Esophagus squamous epithelium (tissue), 4 donors: ENCODE measurements around the gene DDX55.

Experiments
- POLR2A ChIP-seq, 4 donors: fragments of 450-650 bp; IDR thresholded peaks; one replicate each; pipeline ENCODE4 v1.6.1; 2017; ENCODE audit warnings: antibody characterized with exemption in 4 of 4, mild to moderate bottlenecking in 4 of 4, moderate library complexity in 3 of 4
- TF ChIP-seq, protein P1 (sequence below), 6 experiments: fragments of 450-650 bp in 4 of 6; fragments of 200-600 bp in 2 of 6; sonication (generic) in 2 of 6; IDR thresholded peaks; one replicate each; pipeline ENCODE4 v1.5.1; 2016 to 2019; ENCODE audit warnings: antibody characterized with exemption in 6 of 6, mild to moderate bottlenecking in 4 of 6, moderate library complexity in 4 of 6

DNA sequence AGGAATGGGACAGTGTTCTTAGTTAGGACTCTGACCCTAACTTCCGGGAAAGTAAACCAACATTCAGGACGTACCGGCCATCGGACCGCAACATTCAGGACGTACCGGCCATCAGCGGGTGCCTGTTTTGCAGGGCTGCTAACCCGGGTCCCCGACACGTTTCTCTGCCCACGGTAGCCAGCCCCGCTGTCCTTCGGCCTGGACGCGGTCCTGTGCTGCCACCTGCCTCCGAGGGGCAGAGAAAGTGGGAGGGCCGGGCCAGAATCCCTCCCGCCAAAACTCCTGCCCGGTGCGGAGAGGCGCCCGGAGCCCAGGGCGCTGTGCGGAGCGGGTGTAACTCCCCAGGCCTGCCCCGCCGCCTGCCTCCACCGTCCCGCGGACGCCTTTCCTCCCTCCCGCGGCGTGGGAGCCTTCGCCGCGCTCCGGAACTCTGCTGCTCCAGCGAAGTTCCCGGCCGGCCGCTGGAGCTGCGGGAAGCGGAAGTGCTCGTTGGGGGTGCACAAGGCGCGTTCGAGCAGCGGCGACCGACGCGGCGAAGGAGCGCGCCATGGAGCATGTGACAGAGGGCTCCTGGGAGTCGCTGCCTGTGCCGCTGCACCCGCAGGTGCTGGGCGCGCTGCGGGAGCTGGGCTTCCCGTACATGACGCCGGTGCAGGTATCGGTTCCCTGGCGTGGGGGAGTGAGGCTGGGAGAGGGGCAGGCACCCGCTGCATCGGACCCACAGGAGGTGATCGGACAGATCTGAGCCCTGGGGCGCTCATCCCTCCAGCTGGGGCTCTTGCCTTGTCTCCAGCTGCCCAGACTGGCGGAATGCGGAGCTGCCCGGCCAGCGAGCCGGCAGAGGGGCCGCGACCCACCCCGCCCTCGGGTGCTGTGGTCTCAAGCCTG lies at the start of gene DDX55:
- TF ChIP-seq, protein P1, sequence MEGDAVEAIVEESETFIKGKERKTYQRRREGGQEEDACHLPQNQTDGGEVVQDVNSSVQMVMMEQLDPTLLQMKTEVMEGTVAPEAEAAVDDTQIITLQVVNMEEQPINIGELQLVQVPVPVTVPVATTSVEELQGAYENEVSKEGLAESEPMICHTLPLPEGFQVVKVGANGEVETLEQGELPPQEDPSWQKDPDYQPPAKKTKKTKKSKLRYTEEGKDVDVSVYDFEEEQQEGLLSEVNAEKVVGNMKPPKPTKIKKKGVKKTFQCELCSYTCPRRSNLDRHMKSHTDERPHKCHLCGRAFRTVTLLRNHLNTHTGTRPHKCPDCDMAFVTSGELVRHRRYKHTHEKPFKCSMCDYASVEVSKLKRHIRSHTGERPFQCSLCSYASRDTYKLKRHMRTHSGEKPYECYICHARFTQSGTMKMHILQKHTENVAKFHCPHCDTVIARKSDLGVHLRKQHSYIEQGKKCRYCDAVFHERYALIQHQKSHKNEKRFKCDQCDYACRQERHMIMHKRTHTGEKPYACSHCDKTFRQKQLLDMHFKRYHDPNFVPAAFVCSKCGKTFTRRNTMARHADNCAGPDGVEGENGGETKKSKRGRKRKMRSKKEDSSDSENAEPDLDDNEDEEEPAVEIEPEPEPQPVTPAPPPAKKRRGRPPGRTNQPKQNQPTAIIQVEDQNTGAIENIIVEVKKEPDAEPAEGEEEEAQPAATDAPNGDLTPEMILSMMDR (IDR thresholded peaks at IDR 0.05), result peak; percentile 34 to 70 (median 46)
- peak in 1 of 4 donors; percentile 68 for TF ChIP-seq POLR2A (IDR thresholded peaks at IDR 0.05)
